Endothelial cell of umbilical vein (primary cell): ENCODE data around the gene ZMIZ1. TPM values are rescaled to one million over a fixed set of nuclear protein-coding genes. Genes with fewer than 3 reads are reported as not detected.

ENCODE experiments used
- BruUV-seq: library from RNA; stranded (reverse); fragments of 400-500 nt; replicated peaks from 2 replicates; lab custom pipeline; 2021; lab: Mats Ljungman, UMichigan
- CTCF ChIA-PET: fragments of 300-600, 350-600 bp; sonication (Branson Sonifier 250); formaldehyde crosslinking; loops from one replicate; lab custom pipeline; 2021; ENCODE audit warnings: antibody characterized with exemption, inconsistent platforms; lab: Charles Lee
- POLR2A ChIA-PET: fragments of 300-600, 350-600 bp; sonication (Branson Sonifier 250); formaldehyde crosslinking; loops from one replicate; lab custom pipeline; 2021; ENCODE audit warnings: antibody characterized with exemption, inconsistent platforms; lab: Charles Lee
- DNase-seq: peaks from one replicate; pipeline ENCODE4 v3.0.0-alpha.2; 2011; ENCODE audit warnings: low read depth, low spot score
- FAIRE-seq: peaks from 2 replicates; lab custom pipeline; 2011; peaks lifted over from hg19 to GRCh38; lab: Jason Lieb, UNC
- H2AFZ ChIP-seq: 2 replicates; pipeline ENCODE4 v1.6.0; 2012; ENCODE audit warnings: low read depth, low read length, control low read depth, inconsistent platforms
- H3K27ac ChIP-seq: 2 replicates; pipeline ENCODE4 v1.5.1; 2011; ENCODE audit warnings: low read depth, mild to moderate bottlenecking, control low read depth, low read length, moderate library complexity; ENCODE audit not compliant: insufficient read depth
- H3K27me3 ChIP-seq, 2 experiments: 2 replicates each; pipeline versions ENCODE4 v1.6.0 to v1.6.1; 2011; ENCODE audit warnings: low read length in 2 of 2, mixed read lengths in 1 of 2; ENCODE audit not compliant: control insufficient read depth in 2 of 2, insufficient read depth in 2 of 2
- H3K36me3 ChIP-seq, 2 experiments: 2 replicates in 1 of 2; 3 replicates in 1 of 2; pipeline ENCODE4 v1.5.1; 2011; ENCODE audit warnings: low read length in 2 of 2, mild to moderate bottlenecking in 1 of 2, moderate library complexity in 1 of 2; ENCODE audit not compliant: control insufficient read depth in 2 of 2, insufficient read depth in 2 of 2; ENCODE audit errors: extremely low read depth in 1 of 2
- H3K4me1 ChIP-seq: 3 replicates; pipeline ENCODE4 v1.5.1; 2011; ENCODE audit warnings: mild to moderate bottlenecking, low read length; ENCODE audit not compliant: control insufficient read depth, insufficient read depth; ENCODE audit errors: extremely low read depth
- H3K4me2 ChIP-seq: 2 replicates; pipeline ENCODE4 v1.6.1; 2011; ENCODE audit warnings: low read length, control low read depth, mixed read lengths; ENCODE audit not compliant: insufficient read depth
- H3K4me3 ChIP-seq, 3 experiments: fragments of 200-600 bp in 1 of 3; sonication (generic), shearing (Covaris generic) in 1 of 3; replicated peaks in 1 of 3; 2 replicates each; pipeline ENCODE4 v1.5.1; 2011 to 2016; ENCODE audit warnings: control low read depth in 3 of 3, low read length in 3 of 3, mild to moderate bottlenecking in 2 of 3, inconsistent platforms in 1 of 3, low read depth in 1 of 3, moderate library complexity in 1 of 3; ENCODE audit not compliant: insufficient read depth in 1 of 3
- H3K79me2 ChIP-seq: 2 replicates; pipeline ENCODE4 v1.6.0; 2012; ENCODE audit warnings: low read length, inconsistent platforms; ENCODE audit not compliant: control insufficient read depth, insufficient read depth
- H3K9ac ChIP-seq: replicated peaks from 2 replicates; pipeline ENCODE3; 2011; ENCODE audit warnings: low read length, control low read depth; ENCODE audit not compliant: insufficient read depth; ENCODE audit errors: extremely low read depth
- H3K9me1 ChIP-seq: replicated peaks from 3 replicates; pipeline ENCODE4 v1.6.0; 2011; ENCODE audit warnings: mild to moderate bottlenecking, low read length; ENCODE audit not compliant: control insufficient read depth, insufficient read depth; ENCODE audit errors: extremely low read depth
- H3K9me3 ChIP-seq: replicated peaks from 2 replicates; pipeline ENCODE4 v1.5.1; 2012; ENCODE audit warnings: low read length, inconsistent platforms; ENCODE audit not compliant: control insufficient read depth, insufficient read depth
- H4K20me1 ChIP-seq: replicated peaks from 2 replicates; pipeline ENCODE3; 2011; ENCODE audit warnings: mild to moderate bottlenecking, low read length; ENCODE audit not compliant: control insufficient read depth, insufficient read depth; ENCODE audit errors: extremely low read depth
- EZH2 ChIP-seq: IDR thresholded peaks from 2 replicates; pipeline ENCODE4 v1.6.1; 2012; ENCODE audit warnings: borderline replicate concordance, low read depth, mild to moderate bottlenecking, moderate library complexity, low read length, inconsistent platforms; ENCODE audit not compliant: severe bottlenecking
- FOS ChIP-seq: IDR thresholded peaks from 2 replicates; pipeline ENCODE4 v1.6.1; 2011; ENCODE audit warnings: mild to moderate bottlenecking, low read length, moderate library complexity, borderline replicate concordance; ENCODE audit not compliant: insufficient read depth
- GATA2 ChIP-seq: IDR thresholded peaks from 2 replicates; pipeline ENCODE4 v1.7.0; 2011; ENCODE audit warnings: low read depth, mild to moderate bottlenecking, moderate library complexity, mixed read lengths, low read length; ENCODE audit not compliant: insufficient read length, insufficient read depth
- JUN ChIP-seq: IDR thresholded peaks from 2 replicates; pipeline ENCODE4 v1.6.1; 2011; ENCODE audit warnings: borderline replicate concordance, low read depth; ENCODE audit not compliant: insufficient read length, insufficient read depth
- MYC ChIP-seq: IDR thresholded peaks from one replicate; pipeline ENCODE4 v1.6.1; 2011; ENCODE audit warnings: mild to moderate bottlenecking, low read depth, low read length
- POLR2A ChIP-seq: IDR thresholded peaks from 2 replicates; pipeline ENCODE4 v1.6.1; 2012; ENCODE audit warnings: low read depth, mild to moderate bottlenecking, control low read depth, low read length
- POLR2AphosphoS5 ChIP-seq: IDR thresholded peaks from 2 replicates; pipeline ENCODE4 v1.6.1; 2012; ENCODE audit warnings: low read depth, mild to moderate bottlenecking, control low read depth, low read length, moderate library complexity; ENCODE audit not compliant: insufficient read depth
- dilution Hi-C: fragments of 300-500 bp; cut with MboI; formaldehyde crosslinking; loops from one replicate; pipeline ENCODE4 v1.15.0; 2019; ENCODE audit warnings: low sequenced_read_pairs; ENCODE audit not compliant: extremely low pct_ligation_motif_present
- intact Hi-C: fragments of 100-400 bp; cut with micrococcal nuclease; formaldehyde crosslinking; loops from one replicate; pipeline ENCODE4 v1.10.0; 2022
- polyA plus RNA-seq, 4 experiments: library from polyadenylated mRNA; depleted of rRNA in 3 of 4; stranded (reverse) in 3 of 4; unstranded in 1 of 4; fragments of >200 nt; gene quantifications; 2 replicates each; pipeline versions ENCODE4 v1.2.1 to v1.2.3, GENCODE V29; 2011 to 2012; ENCODE audit warnings: missing spikeins in 1 of 4
- total RNA-seq: library from RNA; stranded (reverse); gene quantifications from 2 replicates; pipeline ENCODE4 v1.2.3, GENCODE V29; 2021
- TF ChIP-seq, protein P1 (sequence below), 2 donors: IDR thresholded peaks; 1 replicate in 1 of 2; 2 replicates in 1 of 2; pipeline ENCODE4 v1.5.1; 2011; ENCODE audit warnings: low read length in 2 of 2, mild to moderate bottlenecking in 2 of 2, moderate library complexity in 2 of 2, control low read depth in 1 of 2, inconsistent platforms in 1 of 2, low read depth in 1 of 2; ENCODE audit not compliant: insufficient read depth in 1 of 2; ENCODE audit errors: extremely low read depth in 1 of 2
- TF ChIP-seq, protein P2 (sequence below): IDR thresholded peaks from 2 replicates; pipeline ENCODE4 v1.6.1; 2011; ENCODE audit not compliant: insufficient read depth, insufficient read length

The ZMIZ1 gene
- total and polyA plus RNA-seq, 2 donors (not counting 3 experiments of a cell fraction or from before 2014, with no cell fraction given): 12.5 to 46.7 TPM

DNA sequence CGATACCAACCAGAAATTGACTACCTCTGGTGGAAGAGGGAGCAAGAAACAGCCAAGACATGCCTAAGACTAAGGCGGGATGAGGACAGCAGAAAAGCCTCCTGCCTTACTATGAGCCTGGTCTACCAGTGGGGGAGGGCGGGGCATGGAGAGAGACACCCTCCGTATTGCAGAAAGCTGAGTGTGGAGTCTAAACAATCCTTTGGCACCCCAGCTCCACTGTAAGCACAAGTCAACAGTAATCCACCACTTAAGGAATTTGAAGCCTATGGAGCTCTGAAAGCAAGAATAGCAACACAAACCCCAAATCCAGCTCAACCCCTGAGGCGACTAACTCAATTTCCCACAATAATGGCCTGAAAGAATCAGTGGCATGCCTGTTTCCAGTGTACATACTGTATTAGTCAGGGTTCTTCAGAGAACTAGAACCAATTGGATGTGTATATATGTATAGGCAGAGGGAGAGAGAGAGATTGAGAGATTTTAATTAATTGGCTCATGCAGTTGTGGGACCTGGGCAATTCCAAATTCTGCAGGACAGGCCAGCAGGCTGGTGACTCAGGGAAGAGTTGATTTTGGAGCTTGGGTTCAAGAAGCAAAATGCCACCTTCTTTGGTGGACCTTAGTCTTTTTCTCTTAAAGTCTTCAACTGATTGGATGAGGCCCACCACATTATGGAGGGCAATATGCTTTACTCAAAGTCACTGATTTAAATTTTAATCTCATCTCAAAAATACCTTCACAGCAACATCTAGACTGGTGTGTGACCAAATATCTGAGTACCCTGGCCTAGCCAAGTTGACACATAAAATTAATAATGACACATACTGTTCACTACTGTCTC lies 292.0 kb downstream of the ZMIZ1 start:
- no peaks in the 10 kb centered on the region for H3K9me1 ChIP-seq
- H3K4me1 ChIP-seq: no peaks in the 10 kb centered on the region
- H3K9me3 ChIP-seq: no peaks in the 10 kb centered on the region
- H3K36me3 ChIP-seq: no peaks in the 10 kb centered on the region
- CTCF ChIA-PET: interaction anchor here (1.6 to 2.7 kb wide), 3 partner anchors 10 to 107 kb away, joined by 3 to 8 read pairs (median 4); no protein-coding TSS in a partner anchor
- TF ChIP-seq, protein P1, sequence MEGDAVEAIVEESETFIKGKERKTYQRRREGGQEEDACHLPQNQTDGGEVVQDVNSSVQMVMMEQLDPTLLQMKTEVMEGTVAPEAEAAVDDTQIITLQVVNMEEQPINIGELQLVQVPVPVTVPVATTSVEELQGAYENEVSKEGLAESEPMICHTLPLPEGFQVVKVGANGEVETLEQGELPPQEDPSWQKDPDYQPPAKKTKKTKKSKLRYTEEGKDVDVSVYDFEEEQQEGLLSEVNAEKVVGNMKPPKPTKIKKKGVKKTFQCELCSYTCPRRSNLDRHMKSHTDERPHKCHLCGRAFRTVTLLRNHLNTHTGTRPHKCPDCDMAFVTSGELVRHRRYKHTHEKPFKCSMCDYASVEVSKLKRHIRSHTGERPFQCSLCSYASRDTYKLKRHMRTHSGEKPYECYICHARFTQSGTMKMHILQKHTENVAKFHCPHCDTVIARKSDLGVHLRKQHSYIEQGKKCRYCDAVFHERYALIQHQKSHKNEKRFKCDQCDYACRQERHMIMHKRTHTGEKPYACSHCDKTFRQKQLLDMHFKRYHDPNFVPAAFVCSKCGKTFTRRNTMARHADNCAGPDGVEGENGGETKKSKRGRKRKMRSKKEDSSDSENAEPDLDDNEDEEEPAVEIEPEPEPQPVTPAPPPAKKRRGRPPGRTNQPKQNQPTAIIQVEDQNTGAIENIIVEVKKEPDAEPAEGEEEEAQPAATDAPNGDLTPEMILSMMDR (IDR thresholded peaks at IDR 0.05; ENCODE audit: extremely low read depth in 1 of 2, insufficient read depth in 1 of 2, low read depth in 1 of 2, low read length in 2 of 2): no peak
- TF ChIP-seq JUN (no peak), FOS (no peak), POLR2A (no peak), MYC (no peak), POLR2AphosphoS5 (no peak), GATA2 (no peak), EZH2 (no peak)
- TF ChIP-seq, protein P2, sequence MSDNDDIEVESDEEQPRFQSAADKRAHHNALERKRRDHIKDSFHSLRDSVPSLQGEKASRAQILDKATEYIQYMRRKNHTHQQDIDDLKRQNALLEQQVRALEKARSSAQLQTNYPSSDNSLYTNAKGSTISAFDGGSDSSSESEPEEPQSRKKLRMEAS: no peak
- H3K27me3 ChIP-seq: peaks cover 10 to 16% of the 10 kb centered on the region in 2 experiments
- DNase-seq: no peak
- no peak overlapping the region for H3K4me3 ChIP-seq
- no peak for FAIRE-seq
- intact Hi-C loops: no loop called here
- H3K79me2 ChIP-seq: no peaks in the 10 kb centered on the region
- no peak overlapping the region for H2AFZ ChIP-seq
- H3K27ac ChIP-seq: no peak overlapping the region
- dilution Hi-C loops: no loop called here
- H3K9ac ChIP-seq: no peak overlapping the region
- POLR2A ChIA-PET: no interaction called here
- no TSS peak for BruUV-seq
- no peak overlapping the region for H3K4me2 ChIP-seq
- H4K20me1 ChIP-seq: no peaks in the 10 kb centered on the region
